HCT116 (cell line): Measurements from ENCODE around the gene TIE1. TPM values are rescaled to one million over a fixed set of nuclear protein-coding genes. Genes with fewer than 3 reads are reported as not detected.
A peak's percentile ranks its signal among the peaks of the same experiment; 100 is the strongest.

ENCODE experiments used
- ATAC-seq: fragments of 200-7000 bp; cut with Tn5 transposase; 2 replicates; pipeline ENCODE4 v1.9.1; 2020; ENCODE audit warnings: mild to moderate bottlenecking, moderate library complexity
- BruUV-seq: library from RNA; stranded (reverse); fragments of 400-500 nt; replicated peaks from 2 replicates; lab custom pipeline; 2021; lab: Mats Ljungman, UMichigan
- CTCF ChIA-PET: fragments of 300-600 bp; sonication (Branson Sonifier 250); formaldehyde crosslinking; loops from one replicate; lab custom pipeline; 2021; ENCODE audit warnings: antibody characterized with exemption; lab: Charles Lee
- POLR2A ChIA-PET: fragments of 300-600, 350-600 bp; sonication (Branson Sonifier 250); formaldehyde crosslinking; loops from one replicate; lab custom pipeline; 2021; ENCODE audit warnings: antibody characterized with exemption; lab: Charles Lee
- RAD21 ChIA-PET, 2 experiments: fragments of 300-600 bp; sonication (Branson Sonifier 250); formaldehyde crosslinking; loops; one replicate each; lab custom pipeline; 2023; ENCODE audit warnings: low total read pairs in 2 of 2; ENCODE audit not compliant: uncharacterized antibody in 2 of 2, unreplicated experiment in 2 of 2, low non-redundant PET in 1 of 2; lab: Charles Lee
- DNase-seq: peaks from one replicate; pipeline ENCODE4 v3.0.0-alpha.2; 2010; ENCODE audit warnings: low read depth, low spot score
- H2AFZ ChIP-seq: fragments of 200-600 bp; shearing (Covaris generic), sonication (generic); 2 replicates; pipeline ENCODE4 v1.6.1; 2017; ENCODE audit warnings: low read depth, mixed run types, mixed read lengths, antibody characterized with exemption, low read length; ENCODE audit not compliant: poor library complexity, severe bottlenecking
- H3K27ac ChIP-seq: 2 replicates; pipeline ENCODE4 v1.5.1; 2012; ENCODE audit warnings: low read depth, low read length
- H3K27me3 ChIP-seq: fragments of 200-600 bp; sonication (generic); 2 replicates; pipeline ENCODE4 v1.6.1; 2016; ENCODE audit warnings: mixed run types, low read length, mixed read lengths; ENCODE audit not compliant: insufficient read depth
- H3K36me3 ChIP-seq, 2 experiments: fragments of 200-500 bp in 1 of 2; fragments of 200-600 bp in 1 of 2; sonication (Bioruptor generic) in 1 of 2; sonication (generic) in 1 of 2; 2 replicates each; pipeline versions ENCODE4 v1.5.1 to v1.6.1; 2014 to 2016; ENCODE audit warnings: low read length in 2 of 2, inconsistent platforms in 1 of 2, mixed read lengths in 1 of 2, mixed run types in 1 of 2; ENCODE audit not compliant: insufficient read depth in 2 of 2, control insufficient read depth in 1 of 2
- H3K4me1 ChIP-seq, 2 experiments: fragments of 200-600 bp in 1 of 2; sonication (generic) in 1 of 2; 2 replicates each; pipeline versions ENCODE4 v1.5.1 to v1.6.1; 2012 to 2017; ENCODE audit warnings: low read length in 2 of 2, inconsistent platforms in 1 of 2, mild to moderate bottlenecking in 1 of 2, mixed read lengths in 1 of 2, mixed run types in 1 of 2, moderate library complexity in 1 of 2; ENCODE audit not compliant: insufficient read depth in 2 of 2, control insufficient read depth in 1 of 2
- H3K4me2 ChIP-seq: fragments of 200-600 bp; sonication (generic); 2 replicates; pipeline ENCODE4 v1.6.1; 2017; ENCODE audit warnings: mixed run types, low read length, mixed read lengths
- H3K4me3 ChIP-seq, 2 experiments: fragments of 200-600 bp in 1 of 2; sonication (generic) in 1 of 2; replicated peaks in 1 of 2; 2 replicates each; pipeline ENCODE4 v1.5.1; 2011 to 2016; ENCODE audit warnings: low read length in 2 of 2, control low read depth in 1 of 2, low read depth in 1 of 2, mild to moderate bottlenecking in 1 of 2, mixed read lengths in 1 of 2, mixed run types in 1 of 2
- H3K79me2 ChIP-seq: fragments of 200-600 bp; sonication (generic); 2 replicates; pipeline ENCODE4 v1.6.1; 2017; ENCODE audit warnings: mild to moderate bottlenecking, mixed run types, low read length, moderate library complexity, mixed read lengths; ENCODE audit not compliant: insufficient read depth
- H3K9ac ChIP-seq: fragments of 200-600 bp; sonication (generic); 2 replicates; pipeline ENCODE4 v1.6.1; 2016; ENCODE audit warnings: low read length, mixed read lengths
- H3K9me2 ChIP-seq: fragments of 200-600 bp; sonication (generic), shearing (Covaris generic); 2 replicates; pipeline ENCODE4 v1.6.1; 2017; ENCODE audit warnings: mixed run types, mild to moderate bottlenecking, moderate library complexity; ENCODE audit not compliant: insufficient read depth
- H3K9me3 ChIP-seq, 2 experiments: fragments of 200-500 bp in 1 of 2; fragments of 200-600 bp in 1 of 2; sonication (Bioruptor generic) in 1 of 2; sonication (generic) in 1 of 2; 2 replicates each; pipeline ENCODE4 v1.6.1; 2014 to 2017; ENCODE audit warnings: low read length in 2 of 2, mixed read lengths in 2 of 2, inconsistent platforms in 1 of 2, low read depth in 1 of 2, mild to moderate bottlenecking in 1 of 2, mixed run types in 1 of 2, moderate library complexity in 1 of 2; ENCODE audit not compliant: control insufficient read depth in 1 of 2, insufficient read depth in 1 of 2
- H4K20me1 ChIP-seq: fragments of 200-600 bp; sonication (generic), shearing (Covaris generic); 2 replicates; pipeline ENCODE4 v1.6.1; 2017; ENCODE audit warnings: mixed run types, mild to moderate bottlenecking, moderate library complexity; ENCODE audit not compliant: insufficient read depth
- CTCF ChIP-seq, 3 experiments: fragments of 200-600 bp in 1 of 3; sonication (generic) in 1 of 3; IDR thresholded peaks in 2 of 3; conservative IDR thresholded peaks in 1 of 3; 2 replicates each; pipeline ENCODE4 v1.5.1; 2012 to 2017; ENCODE audit warnings: low read depth in 2 of 3, low read length in 2 of 3, antibody characterized with exemption in 1 of 3, borderline replicate concordance in 1 of 3, control low read depth in 1 of 3, mild to moderate bottlenecking in 1 of 3, mixed read lengths in 1 of 3, mixed run types in 1 of 3, moderate library complexity in 1 of 3; ENCODE audit not compliant: insufficient read depth in 1 of 3
- EGR1 ChIP-seq: IDR thresholded peaks from 2 replicates; pipeline ENCODE4 v1.6.1; 2012; ENCODE audit warnings: low read depth
- POLR2A ChIP-seq: IDR thresholded peaks from 2 replicates; pipeline ENCODE4 v1.7.0; 2011; ENCODE audit warnings: borderline replicate concordance; ENCODE audit not compliant: insufficient read depth, insufficient read length; ENCODE audit errors: extremely low read depth
- POLR2AphosphoS5 ChIP-seq: IDR thresholded peaks from 2 replicates; pipeline ENCODE4 v1.6.1; 2011; ENCODE audit warnings: mild to moderate bottlenecking, low read depth, low read length, moderate library complexity
- ZFX ChIP-seq: fragments of 450-650 bp; IDR thresholded peaks from 2 replicates; pipeline ENCODE4 v1.6.1; 2017
- intact Hi-C: fragments of 100-400 bp; cut with micrococcal nuclease; formaldehyde crosslinking; loops from 2 replicates; pipeline ENCODE4 v1.10.0; 2022
- total RNA-seq: library from RNA; stranded (reverse); gene quantifications from one replicate; pipeline ENCODE4 v1.2.1, GENCODE V29; 2021; ENCODE audit not compliant: unreplicated experiment

The TIE1 gene
- total RNA-seq, 1 experiment from 2014 or later: not detected

- TF ChIP-seq EGR1 (no peak), POLR2A (peak; percentile 85), POLR2AphosphoS5 (peak; percentile 72; the same call in 1 of the 2 replicates), CTCF (IDR thresholded peaks at IDR 0.05 in 2 of 3, conservative IDR thresholded peaks at IDR 0.05 in 1 of 3; ENCODE audit: borderline replicate concordance in 1 of 3, insufficient read depth in 1 of 3, low read depth in 2 of 3, low read length in 2 of 3) (peak in 2 of 3 experiments; percentile 67 to 71; a peak in 4 of 6 replicates), ZFX (peak; percentile 59)
- ChIA-PET CTCF (interaction anchor here (0.6 to 2.6 kb wide), 11 partner anchors 8 to 131 kb away, joined by 3 to 15 read pairs (median 5); partner anchors contain the start of gene C1orf210), RAD21 (interaction anchor here (0.5 to 1.1 kb wide), 3 partner anchors 24 to 73 kb away, joined by 4 to 7 read pairs (median 4); partner anchors contain the start of gene C1orf210 (in 1 of the 2)), POLR2A (interaction anchor here (0.6 to 2.1 kb wide), 16 partner anchors 8 to 572 kb away, joined by 3 to 26 read pairs (median 5); partner anchors contain the start of genes C1orf210 and ELOVL1)
- peak; percentile 49 for DNase-seq
- Histone ChIP-seq H3K4me3 (peak overlapping the region; percentile 76 to 77), H3K9me2 (no peaks in the 10 kb centered on the region), H3K9me3 (no peaks in the 10 kb centered on the region), H3K4me1 (peaks cover 13 to 46% of the 10 kb centered on the region in 2 experiments), H3K9ac (peak overlapping the region; percentile 94), H3K79me2 (peaks cover 36% of the 10 kb centered on the region), H3K4me2 (peak overlapping the region; percentile 78), H3K36me3 (peaks cover 17 to 37% of the 10 kb centered on the region in 2 experiments), H4K20me1 (peaks cover 3% of the 10 kb centered on the region; the same call in 1 of the 2 replicates), H3K27ac (peak overlapping the region; percentile 80), H2AFZ (no peak overlapping the region), H3K27me3 (no peaks in the 10 kb centered on the region)
- TSS peak; percentile 84 for BruUV-seq
- intact Hi-C loops: loop anchor here (1.0 kb wide), 1 partner anchor 120 kb away; no protein-coding TSS in a partner anchor
- peak; percentile 49 for ATAC-seq
Measured at GRCh38 chr1:43358121-43358745, 57.5 kb downstream of the TIE1 start.
